HG02885 (cell line): ENCODE measurements around the gene CDCP2.
"Not testable (repeated sequence)": the region's sequence is repeated elsewhere in the genome, so short reads cannot be mapped to it uniquely, and the experiment has no call there.

ENCODE experiments used
- ATAC-seq: cut with Tn5 transposase; IDR thresholded peaks from one replicate; pipeline ENCODE4 v1.9.1; 2021; ENCODE audit warnings: mild to moderate bottlenecking; ENCODE audit not compliant: unreplicated experiment, poor library complexity

CDCP2 gene

DNA sequence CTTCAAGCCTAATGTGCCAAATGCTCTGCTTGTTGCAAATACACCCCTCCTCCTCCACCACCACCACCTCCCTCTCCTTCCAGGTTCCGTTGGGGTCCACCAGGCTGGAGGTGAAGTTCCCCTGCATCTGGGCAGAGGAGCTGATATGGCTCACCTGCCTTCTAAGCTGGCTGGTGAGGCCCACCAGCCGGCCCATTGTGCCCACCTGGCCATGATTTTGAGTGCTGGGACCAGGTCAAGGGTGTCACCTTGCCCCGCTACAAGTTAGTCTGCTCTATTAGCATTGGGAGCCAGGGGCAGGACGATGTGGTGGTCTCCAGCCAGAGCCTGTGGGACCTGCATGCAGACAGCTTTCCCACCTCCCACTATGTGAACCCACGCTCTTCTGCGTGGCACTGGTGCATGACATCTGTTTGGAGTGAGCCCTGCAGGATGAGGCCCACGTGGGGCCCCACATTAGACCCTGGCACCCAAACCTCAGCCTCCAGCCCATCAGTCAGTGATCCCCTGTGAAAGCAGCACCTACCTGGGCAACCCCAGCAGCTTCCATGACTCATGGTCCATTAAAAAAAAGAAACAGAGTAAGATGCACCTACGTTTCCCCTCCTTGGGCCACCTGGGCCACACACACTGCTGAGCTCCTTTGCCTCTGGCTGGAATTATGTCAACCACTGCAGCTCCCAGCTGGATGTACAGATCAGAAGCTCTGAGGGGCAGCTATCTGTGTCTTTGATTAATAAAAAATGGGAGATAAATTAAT lies 15.6 kb upstream of the CDCP2 start:
- no peak for ATAC-seq

GRCh38 chr1:54167422-54168139 lies 14.8 kb upstream of the CDCP2 start:
- ATAC-seq: no peak

- not testable (repeated sequence) for ATAC-seq
Observed at GRCh38 chr1:54166357-54166756, 13.6 kb upstream of the CDCP2 start.

GRCh38 chr1:54165146-54165545 lies 12.3 kb upstream of the CDCP2 start:
- no peak for ATAC-seq

DNA sequence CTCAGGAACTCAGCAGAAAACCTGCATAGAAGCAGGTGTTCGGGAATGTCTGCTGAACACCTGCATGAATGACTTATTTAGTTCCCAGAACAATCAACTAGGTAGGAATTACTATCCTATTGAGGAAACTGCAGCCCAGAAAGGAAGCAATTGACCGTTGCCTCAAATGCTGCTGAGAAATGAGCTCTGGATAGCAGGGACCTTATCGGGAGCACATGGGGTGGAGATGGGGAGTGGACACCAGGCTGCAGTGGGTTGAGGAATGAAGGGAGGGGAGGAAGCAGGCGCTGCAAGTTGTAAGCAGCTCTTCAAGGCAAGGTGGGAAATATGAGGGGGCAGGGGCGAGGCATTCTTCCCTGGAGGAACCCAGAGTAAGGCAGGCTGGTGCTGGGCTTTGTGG lies 10.8 kb upstream of the CDCP2 start:
- ATAC-seq: no peak

DNA sequence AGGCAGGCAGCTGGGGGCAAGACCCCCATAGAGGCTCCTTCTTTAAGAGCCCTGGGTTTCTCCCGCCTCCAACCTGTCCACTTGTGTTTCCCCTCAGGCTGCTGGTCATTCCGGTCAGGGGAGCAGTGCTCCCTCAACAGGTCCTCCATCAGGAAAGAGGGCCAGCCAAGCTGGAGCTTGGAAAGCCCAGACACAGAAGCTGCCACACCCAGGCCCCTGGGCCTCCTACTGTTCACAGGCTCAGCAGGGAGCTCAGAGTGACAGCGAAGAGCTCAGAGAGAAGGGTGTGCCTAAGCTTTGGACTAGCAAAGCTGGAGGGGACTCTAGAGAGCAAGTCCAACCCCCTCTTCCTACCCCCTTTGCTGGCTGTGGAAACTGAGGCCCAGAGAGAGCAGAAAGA lies 10.3 kb upstream of the CDCP2 start:
- ATAC-seq: no peak

- ATAC-seq: no peak
Observed at GRCh38 chr1:54161495-54162168, 8.8 kb upstream of the CDCP2 start.

DNA sequence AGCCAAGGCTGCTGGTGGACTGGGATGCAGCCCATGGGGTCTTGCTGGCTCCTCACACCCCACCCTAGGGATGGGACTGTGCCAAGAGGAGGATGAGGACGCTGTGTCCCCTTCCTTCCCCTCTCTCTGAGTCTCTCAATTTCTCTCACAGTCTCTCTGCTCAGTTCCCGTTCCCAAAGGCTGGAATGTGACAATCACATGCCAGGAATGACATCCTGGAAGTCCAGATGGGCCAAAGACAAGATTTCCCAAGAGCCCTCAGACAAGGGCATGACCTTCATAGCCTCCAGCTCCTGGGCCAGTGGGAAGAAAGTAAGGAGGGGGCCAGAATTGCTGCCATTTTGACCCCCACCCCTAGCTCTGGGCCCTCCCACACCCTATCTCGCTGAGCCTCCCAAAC lies 7.6 kb upstream of the CDCP2 start:
- no peak for ATAC-seq

DNA sequence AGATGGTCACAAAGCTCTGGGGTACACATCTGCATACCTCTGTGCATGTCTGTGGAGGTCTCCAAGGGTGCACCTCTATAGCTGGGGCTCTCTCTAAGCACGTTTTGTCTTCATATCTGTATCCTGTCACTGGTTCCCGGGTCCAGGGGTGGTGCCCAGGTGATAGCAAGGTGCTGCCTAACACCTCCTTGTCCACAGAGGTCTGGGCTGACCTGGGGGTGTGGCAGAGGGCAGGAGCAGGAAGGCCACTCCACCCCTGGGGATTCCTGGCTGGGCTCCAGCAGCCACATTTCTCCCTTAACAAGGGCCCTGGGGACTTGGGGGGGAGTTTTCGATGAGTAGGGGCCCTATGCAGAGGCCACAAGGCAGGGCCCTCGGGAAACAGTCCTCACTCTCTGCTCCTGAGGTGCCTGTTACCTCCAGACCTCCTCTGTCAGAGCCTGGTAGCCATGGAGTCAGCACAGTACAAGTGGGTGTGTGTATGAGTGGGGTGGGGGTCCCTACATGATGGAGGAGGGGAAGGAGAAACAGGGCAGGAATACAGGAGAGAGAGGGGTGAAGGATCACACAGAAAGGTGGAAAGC lies 7.0 kb upstream of the CDCP2 start:
- no peak for ATAC-seq

DNA sequence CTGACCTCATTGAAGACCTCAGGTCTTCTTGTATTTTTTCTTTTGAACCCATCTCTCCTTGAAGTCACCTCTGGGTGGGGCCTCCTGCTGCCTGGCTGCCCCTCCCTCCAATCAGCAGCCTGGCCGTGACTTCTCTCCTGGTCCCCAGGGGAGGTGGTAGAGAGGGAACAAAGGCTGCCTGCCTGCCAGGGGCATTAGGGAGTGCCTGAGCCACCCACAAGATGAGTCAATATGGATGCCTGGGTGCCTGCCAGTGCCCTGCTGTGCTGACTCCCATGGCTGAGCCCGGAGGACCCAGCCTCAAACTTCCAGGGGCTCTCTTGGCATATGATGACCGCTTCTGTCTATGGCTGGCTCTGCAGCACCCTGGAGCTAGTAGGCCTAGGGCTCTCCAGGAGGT lies 5.3 kb upstream of the CDCP2 start:
- no peak for ATAC-seq

- ATAC-seq: no peak
Observed at GRCh38 chr1:54157401-54157800, 4.6 kb upstream of the CDCP2 start.

DNA sequence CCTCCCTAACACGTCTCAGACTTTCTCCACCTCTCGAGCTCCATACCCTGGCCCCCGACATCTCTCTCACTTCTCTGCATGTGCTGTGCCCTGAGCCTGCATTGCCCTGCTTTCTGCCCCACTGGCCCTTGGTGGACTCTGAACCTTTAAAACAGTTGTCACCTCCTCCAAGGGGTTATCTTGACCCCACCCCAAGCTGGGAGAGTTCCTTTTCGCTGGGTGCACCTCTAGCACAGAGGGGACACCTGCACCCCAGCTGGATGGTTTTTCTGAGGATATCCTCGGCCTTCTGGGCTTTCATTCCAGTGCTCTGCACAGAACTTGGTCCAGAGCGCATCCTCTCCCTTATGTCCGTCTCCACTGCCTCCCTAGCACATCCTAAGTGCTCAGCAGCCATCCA lies 4.2 kb upstream of the CDCP2 start:
- ATAC-seq: no peak

DNA sequence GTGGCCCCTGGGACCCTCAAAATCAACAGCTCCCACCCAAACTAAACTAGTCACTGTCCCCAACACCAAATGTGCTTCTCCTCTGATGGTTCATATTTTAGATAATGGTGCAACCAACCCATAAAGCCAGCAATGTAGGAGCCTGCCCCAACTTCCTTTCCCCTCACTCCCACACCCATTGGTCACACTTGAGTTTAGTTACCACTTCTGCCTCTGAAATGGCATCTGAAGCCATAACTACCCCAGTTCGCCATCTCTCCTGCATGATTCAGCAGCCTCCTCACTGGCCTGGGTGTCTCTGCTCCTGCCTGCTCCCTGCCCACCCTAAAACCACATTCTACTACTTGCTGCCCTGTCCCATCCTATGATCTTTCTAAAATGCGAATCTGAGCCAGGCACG lies 3.4 kb upstream of the CDCP2 start:
- ATAC-seq: no peak

DNA sequence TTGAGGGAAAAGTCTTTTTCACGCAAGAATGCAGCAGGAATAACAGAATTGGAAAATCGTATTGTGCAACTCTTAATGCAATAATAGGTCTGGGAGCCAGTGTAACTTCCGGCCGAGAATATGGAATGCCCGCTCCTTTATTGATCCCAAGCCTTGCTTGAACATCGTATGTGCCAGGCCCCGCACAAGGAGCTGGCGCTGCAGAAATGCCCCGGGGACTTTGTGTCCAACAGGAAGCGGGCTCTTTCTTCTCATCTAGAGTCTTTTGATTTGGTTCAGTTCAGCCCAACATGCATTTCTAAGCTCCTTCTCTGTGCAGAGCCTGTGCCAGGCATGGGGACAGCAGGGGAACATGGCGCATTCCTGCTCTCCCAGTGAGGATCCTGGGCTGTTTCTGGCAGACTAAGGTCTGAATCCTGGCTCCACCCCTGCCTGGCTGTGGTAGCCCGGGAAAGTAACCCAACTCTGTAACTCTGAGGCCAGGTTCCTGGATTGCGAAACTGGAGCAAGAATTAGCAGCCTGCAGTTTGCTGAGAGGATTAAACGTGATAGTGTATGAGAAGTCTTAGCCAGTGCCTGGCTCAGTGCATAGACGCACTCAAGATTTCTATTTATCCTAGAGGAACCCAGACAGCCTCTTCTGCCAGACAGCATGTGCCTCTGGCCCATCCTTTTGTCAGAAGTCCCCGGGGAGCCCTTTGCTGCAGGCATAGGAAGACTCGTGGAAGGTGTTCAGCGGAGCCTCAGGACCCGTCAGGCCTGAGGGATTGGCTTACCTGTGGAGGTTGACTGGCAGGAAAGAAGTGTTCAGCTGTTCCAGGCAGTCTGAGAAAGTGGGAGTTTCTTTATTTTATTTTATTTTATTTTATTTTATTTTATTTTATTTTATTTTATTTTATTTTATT lies 987 bp upstream of the CDCP2 start:
- ATAC-seq: no peak

GRCh38 chr1:54151013-54151412 lies 1.8 kb downstream of the CDCP2 start:
- no peak for ATAC-seq

GRCh38 chr1:54149734-54150133 lies 3.1 kb downstream of the CDCP2 start:
- no peak for ATAC-seq

- ATAC-seq: no peak
Observed at GRCh38 chr1:54144366-54144765, 8.4 kb downstream of the CDCP2 start.

DNA sequence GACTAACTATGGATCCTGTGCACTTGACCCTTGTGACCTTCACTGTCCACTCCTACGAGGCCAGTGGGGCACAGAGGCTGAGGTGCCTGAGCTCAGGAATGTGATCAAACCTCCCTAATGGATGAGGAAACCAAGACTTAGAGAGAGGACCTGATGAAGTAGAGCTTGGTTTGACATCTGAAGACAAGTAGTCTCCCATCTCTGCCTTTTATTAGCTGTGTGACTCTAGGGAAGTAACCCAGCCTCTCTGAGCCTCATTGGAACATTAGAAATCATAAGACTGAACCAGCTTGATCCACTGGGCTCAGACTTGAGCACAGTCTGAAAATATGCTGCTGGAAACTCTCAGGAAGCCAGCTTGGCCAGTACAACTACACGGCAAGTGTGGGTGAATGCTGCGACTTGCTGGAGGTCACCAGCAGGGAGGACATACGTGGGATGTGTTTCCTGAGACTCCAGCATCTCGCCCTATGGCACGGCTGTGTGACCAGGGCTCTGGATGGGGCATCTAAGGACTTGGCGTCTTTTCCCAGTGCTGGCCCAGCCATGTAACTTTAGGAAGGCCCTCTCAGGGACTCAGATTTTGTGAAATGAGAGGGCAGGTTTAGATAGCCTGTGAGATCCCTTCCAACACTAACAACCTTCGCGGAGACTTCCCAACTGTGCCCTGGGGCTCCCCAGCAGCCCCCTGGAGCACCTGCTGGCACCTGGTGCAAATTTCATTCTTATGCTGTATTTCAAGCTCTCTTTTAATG lies 10.5 kb downstream of the CDCP2 start:
- ATAC-seq: no peak

- no peak for ATAC-seq
Observed at GRCh38 chr1:54139711-54140110, 13.1 kb downstream of the CDCP2 start.
